MCF 10A (cell line): ENCODE results near the gene PSMD9. TPM values are rescaled to one million over a fixed set of nuclear protein-coding genes. Genes with fewer than 3 reads are reported as not detected.

ENCODE experiments used
- BruUV-seq: library from RNA; stranded (reverse); fragments of 400-500 nt; replicated peaks from 2 replicates; lab custom pipeline; 2021; lab: Mats Ljungman, UMichigan
- CTCF ChIA-PET: fragments of 300-600 bp; sonication (Branson Sonifier 250); formaldehyde crosslinking; extraction: SDS; loops from one replicate; lab custom pipeline; 2021; ENCODE audit warnings: antibody characterized with exemption, inconsistent platforms; lab: Yijun Ruan, JAX
- POLR2A ChIA-PET: fragments of 300-600, 350-650 bp; sonication (Branson Sonifier 250); formaldehyde crosslinking; extraction: SDS; loops from one replicate; lab custom pipeline; 2020; ENCODE audit warnings: antibody characterized with exemption, inconsistent platforms; lab: Yijun Ruan, JAX
- DNase-seq: peaks from one replicate; pipeline ENCODE4 v3.0.0-alpha.2; 2018; ENCODE audit not compliant: unreplicated experiment
- H3K27ac Mint-ChIP-seq: one replicate; pipeline ENCODE4 v1.8.0; 2022; ENCODE audit warnings: mild to moderate bottlenecking, low read depth, mixed read lengths; ENCODE audit not compliant: unreplicated experiment
- H3K27me3 Mint-ChIP-seq: one replicate; pipeline ENCODE4 v1.8.0; 2022; ENCODE audit warnings: mixed read lengths; ENCODE audit not compliant: insufficient read depth, unreplicated experiment
- H3K36me3 Mint-ChIP-seq: one replicate; pipeline ENCODE4 v1.8.0; 2022; ENCODE audit warnings: mild to moderate bottlenecking, moderate library complexity, mixed read lengths; ENCODE audit not compliant: insufficient read depth, unreplicated experiment
- H3K4me1 Mint-ChIP-seq: one replicate; pipeline ENCODE4 v1.8.0; 2022; ENCODE audit warnings: mixed read lengths; ENCODE audit not compliant: insufficient read depth, unreplicated experiment
- H3K4me3 Mint-ChIP-seq: one replicate; pipeline ENCODE4 v1.8.0; 2022; ENCODE audit warnings: mild to moderate bottlenecking, moderate library complexity, mixed read lengths; ENCODE audit not compliant: unreplicated experiment
- H3K9me3 Mint-ChIP-seq: one replicate; pipeline ENCODE4 v1.8.0; 2022; ENCODE audit warnings: mixed read lengths; ENCODE audit not compliant: unreplicated experiment
- intact Hi-C: fragments of 100-400 bp; cut with micrococcal nuclease; formaldehyde crosslinking; loops from 2 replicates; pipeline ENCODE4 v1.14.1; 2022
- total RNA-seq: library from RNA; stranded (reverse); gene quantifications from 2 replicates; pipeline ENCODE4 v1.2.3, GENCODE V29; 2022
- TF ChIP-seq, protein P1 (sequence below): fragments of 200-600 bp; IDR thresholded peaks from one replicate; pipeline ENCODE4 v1.8.0; 2022; ENCODE audit warnings: antibody characterized with exemption, mild to moderate bottlenecking; ENCODE audit not compliant: unreplicated experiment

PSMD9 gene
- total RNA-seq, 1 experiment from 2014 or later, result 96.3 TPM

DNA sequence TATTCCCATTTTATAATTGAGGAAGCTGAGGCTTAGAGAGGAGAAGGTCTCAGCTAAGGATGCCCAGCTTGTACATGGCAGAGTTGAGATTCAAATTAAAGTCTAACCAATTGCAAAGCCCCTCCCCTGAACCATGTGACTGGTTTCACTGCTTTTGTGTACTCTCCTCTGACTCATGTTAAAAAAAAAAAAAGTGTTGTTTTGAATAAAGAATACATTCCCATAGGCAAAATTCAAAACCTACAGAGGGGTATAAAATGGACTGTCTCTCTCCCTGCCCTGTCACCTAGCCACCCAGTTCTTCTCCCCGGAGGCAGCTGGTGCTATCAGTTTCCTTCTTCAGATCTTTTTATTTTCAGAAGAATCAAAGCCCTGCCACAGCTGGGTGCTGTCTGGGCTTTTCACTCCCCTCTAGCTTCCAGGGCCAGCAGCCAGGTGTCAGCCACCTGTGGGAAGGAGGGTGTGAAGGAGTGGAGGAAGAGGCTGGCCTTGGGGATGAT is 5.4 kb downstream of the PSMD9 start:
- POLR2A ChIA-PET, result interaction anchor here (0.6 to 7.5 kb wide), 8 partner anchors 7 to 554 kb away, joined by 3 to 128 read pairs (median 4); partner anchors contain the start of genes RHOF and SETD1B
- H3K4me1 Mint-ChIP-seq, result peaks cover 28% of the 10 kb centered on the region
- peak overlapping the region; percentile 97 for H3K27ac Mint-ChIP-seq
- peaks cover 77% of the 10 kb centered on the region for H3K36me3 Mint-ChIP-seq
- BruUV-seq, result no TSS peak
- DNase-seq, result peak; percentile 81
- TF ChIP-seq, protein P1, sequence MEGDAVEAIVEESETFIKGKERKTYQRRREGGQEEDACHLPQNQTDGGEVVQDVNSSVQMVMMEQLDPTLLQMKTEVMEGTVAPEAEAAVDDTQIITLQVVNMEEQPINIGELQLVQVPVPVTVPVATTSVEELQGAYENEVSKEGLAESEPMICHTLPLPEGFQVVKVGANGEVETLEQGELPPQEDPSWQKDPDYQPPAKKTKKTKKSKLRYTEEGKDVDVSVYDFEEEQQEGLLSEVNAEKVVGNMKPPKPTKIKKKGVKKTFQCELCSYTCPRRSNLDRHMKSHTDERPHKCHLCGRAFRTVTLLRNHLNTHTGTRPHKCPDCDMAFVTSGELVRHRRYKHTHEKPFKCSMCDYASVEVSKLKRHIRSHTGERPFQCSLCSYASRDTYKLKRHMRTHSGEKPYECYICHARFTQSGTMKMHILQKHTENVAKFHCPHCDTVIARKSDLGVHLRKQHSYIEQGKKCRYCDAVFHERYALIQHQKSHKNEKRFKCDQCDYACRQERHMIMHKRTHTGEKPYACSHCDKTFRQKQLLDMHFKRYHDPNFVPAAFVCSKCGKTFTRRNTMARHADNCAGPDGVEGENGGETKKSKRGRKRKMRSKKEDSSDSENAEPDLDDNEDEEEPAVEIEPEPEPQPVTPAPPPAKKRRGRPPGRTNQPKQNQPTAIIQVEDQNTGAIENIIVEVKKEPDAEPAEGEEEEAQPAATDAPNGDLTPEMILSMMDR, result no peak
- no peaks in the 10 kb centered on the region for H3K9me3 Mint-ChIP-seq
- CTCF ChIA-PET, result interaction anchor here (0.6 to 4.2 kb wide), 13 partner anchors 13 to 340 kb away, joined by 3 to 55 read pairs (median 4); partner anchors contain the start of genes BCL7A and RHOF
- intact Hi-C loops, result no loop called here
- H3K27me3 Mint-ChIP-seq, result no peaks in the 10 kb centered on the region
- H3K4me3 Mint-ChIP-seq, result peak overlapping the region; percentile 59

DNA sequence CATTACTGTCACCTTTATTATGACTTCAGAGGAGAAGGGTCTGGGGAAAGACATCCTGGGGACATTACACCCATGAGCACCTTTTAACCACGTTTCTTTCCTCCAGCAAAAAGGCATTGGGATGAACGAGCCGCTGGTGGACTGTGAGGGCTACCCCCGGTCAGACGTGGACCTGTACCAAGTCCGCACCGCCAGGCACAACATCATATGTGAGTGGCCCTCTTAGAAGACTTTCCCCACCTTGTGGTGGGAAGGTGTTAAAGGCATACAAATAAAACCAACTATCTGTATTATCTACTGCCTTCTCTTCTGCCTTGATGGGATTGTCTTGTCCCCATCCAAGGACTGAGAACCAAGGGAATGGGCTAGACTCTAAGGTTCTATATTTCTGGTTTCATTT is 6.0 kb downstream of the PSMD9 start:
- TF ChIP-seq, protein P1, result no peak
- Mint-ChIP-seq H3K27me3 (no peaks in the 10 kb centered on the region), H3K36me3 (peaks cover 83% of the 10 kb centered on the region), H3K4me1 (peaks cover 25% of the 10 kb centered on the region), H3K4me3 (peak overlapping the region; percentile 59), H3K9me3 (no peaks in the 10 kb centered on the region), H3K27ac (peak overlapping the region; percentile 97)
- ChIA-PET POLR2A (interaction anchor here (0.6 to 7.5 kb wide), 3 partner anchors 8 to 555 kb away, joined by 3 to 128 read pairs (median 4); partner anchors contain the start of genes RHOF and SETD1B), CTCF (interaction anchor here (0.9 to 1.5 kb wide), 5 partner anchors 11 to 196 kb away, joined by 3 to 5 read pairs (median 4); no protein-coding TSS in a partner anchor)
- intact Hi-C loops, result no loop called here
- no peak for DNase-seq
- BruUV-seq, result no TSS peak

DNA sequence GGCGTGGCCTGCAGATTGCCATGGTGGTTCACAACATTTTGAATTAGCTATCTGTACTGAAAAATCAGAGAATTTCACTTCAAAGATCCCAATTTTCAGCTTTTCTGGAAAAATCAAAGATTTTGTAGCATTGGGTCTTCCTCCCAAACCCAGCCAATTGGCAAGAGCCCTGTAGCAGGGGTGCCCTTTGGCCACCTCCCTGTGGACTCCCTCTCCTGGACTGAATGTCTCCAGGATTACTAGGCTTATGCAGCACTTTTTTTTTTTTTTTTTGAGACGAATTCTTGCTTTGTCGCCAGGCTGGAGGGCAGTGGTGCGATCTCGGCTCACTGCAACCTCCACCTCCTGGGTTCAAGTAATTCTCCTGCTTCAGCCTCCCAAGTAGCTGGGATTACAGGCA is 9.7 kb downstream of the PSMD9 start:
- no TSS peak for BruUV-seq
- ChIA-PET CTCF (interaction anchor here (0.6 to 1.3 kb wide), 3 partner anchors 15 to 156 kb away, joined by 3 to 5 read pairs (median 3); no protein-coding TSS in a partner anchor), POLR2A (interaction anchor here (2.1 kb wide), 1 partner anchor 97 kb away, joined by 4 read pairs; no protein-coding TSS in a partner anchor)
- intact Hi-C loops, result no loop called here
- TF ChIP-seq, protein P1, result no peak
- Mint-ChIP-seq H3K27ac (no peak overlapping the region), H3K9me3 (no peaks in the 10 kb centered on the region), H3K27me3 (no peaks in the 10 kb centered on the region), H3K4me1 (peaks cover 18% of the 10 kb centered on the region), H3K4me3 (no peak overlapping the region), H3K36me3 (peaks cover 92% of the 10 kb centered on the region)
- no peak for DNase-seq

DNA sequence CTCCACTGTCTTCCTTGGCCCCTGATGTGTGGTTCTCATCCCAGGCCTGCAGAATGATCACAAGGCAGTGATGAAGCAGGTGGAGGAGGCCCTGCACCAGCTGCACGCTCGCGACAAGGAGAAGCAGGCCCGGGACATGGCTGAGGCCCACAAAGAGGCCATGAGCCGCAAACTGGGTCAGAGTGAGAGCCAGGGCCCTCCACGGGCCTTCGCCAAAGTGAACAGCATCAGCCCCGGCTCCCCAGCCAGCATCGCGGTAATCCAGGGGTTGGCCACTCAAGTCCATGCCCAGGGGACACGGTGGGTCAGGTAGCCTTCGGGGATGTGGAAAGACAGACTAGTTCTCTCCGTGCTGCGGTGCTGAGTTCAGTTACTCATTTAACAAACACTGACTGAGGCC is 11.0 kb downstream of the PSMD9 start:
- H3K4me3 Mint-ChIP-seq, result no peak overlapping the region
- H3K36me3 Mint-ChIP-seq, result peaks cover 85% of the 10 kb centered on the region
- ChIA-PET CTCF (interaction anchor here (0.6 to 1.0 kb wide), 4 partner anchors 8 to 1067 kb away, joined by 3 to 4 read pairs (median 4); partner anchors contain the start of gene ABCB9), POLR2A (interaction anchor here (2.1 kb wide), 1 partner anchor 99 kb away, joined by 4 read pairs; no protein-coding TSS in a partner anchor)
- H3K27me3 Mint-ChIP-seq, result no peaks in the 10 kb centered on the region
- no TSS peak for BruUV-seq
- no peak for DNase-seq
- no peak overlapping the region for H3K27ac Mint-ChIP-seq
- peaks cover 6% of the 10 kb centered on the region for H3K4me1 Mint-ChIP-seq
- intact Hi-C loops, result no loop called here
- no peaks in the 10 kb centered on the region for H3K9me3 Mint-ChIP-seq
- TF ChIP-seq, protein P1, result no peak
